Measurements from ENCODE around the gene PRDX2.

The PRDX2 gene

DNA sequence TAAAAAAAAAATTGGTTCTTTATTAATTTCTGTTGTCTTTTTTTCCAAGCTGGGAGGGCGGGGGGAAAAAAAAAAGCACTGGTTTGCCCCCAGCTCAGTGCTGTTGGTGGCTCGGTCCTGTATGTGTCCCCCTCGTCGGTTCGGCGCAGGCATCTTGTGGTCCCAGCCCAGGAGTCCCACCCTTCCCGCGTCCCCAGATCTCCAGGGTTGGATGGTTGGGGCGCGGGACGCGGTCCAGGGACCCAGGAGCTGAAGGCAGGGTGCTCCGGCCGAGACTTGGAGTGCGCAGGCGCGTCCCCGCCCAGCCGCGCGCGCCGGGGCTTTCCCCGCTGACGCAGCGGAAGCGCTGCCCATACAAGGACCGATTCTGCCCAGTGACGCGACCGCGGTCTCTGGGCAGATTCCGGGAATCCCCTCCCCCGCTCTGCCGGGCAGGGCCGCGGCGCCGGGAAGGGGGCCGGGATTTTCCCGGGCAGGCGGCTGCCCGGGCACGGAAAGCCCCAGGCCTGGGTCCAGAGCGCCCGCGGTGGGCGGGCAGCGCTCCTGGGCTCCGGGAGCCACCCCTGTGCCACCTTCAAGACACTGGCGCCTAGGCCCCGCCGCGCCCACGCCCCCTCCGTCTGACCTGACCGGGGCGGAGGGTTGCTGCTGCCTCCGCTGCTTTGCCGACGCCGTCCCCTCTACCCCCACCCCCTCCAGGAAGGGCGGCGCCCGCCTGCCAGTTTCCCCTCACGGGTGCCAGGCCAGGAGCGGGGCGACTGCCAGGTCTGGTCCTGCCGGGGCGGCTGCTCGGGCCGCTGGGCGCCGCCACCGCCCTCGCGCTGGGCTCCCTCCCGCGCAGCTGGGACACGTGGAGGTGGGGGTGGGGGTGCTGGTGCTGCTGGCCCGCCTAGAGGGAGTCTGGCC is 8.1 kb downstream of the PRDX2 start:
- FAIRE-seq: peak; percentile 86
- peak; percentile 89 for DNase-seq (ENCODE audit: extremely low spot score, insufficient read length, low read depth)

DNA sequence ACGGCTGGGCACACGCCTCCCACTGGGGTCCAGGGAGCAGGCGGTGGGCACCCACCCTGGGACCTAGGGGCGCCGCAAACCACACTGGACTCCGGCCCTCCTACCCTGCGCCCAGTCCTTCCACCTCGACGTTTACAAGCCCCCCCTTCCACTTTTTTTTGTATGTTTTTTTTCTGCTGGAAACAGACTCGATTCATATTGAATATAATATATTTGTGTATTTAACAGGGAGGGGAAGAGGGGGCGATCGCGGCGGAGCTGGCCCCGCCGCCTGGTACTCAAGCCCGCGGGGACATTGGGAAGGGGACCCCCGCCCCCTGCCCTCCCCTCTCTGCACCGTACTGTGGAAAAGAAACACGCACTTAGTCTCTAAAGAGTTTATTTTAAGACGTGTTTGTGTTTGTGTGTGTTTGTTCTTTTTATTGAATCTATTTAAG is 8.7 kb downstream of the PRDX2 start:
- DNase-seq (ENCODE audit: extremely low spot score, insufficient read length, low read depth): no peak
- no peak for FAIRE-seq

DNA sequence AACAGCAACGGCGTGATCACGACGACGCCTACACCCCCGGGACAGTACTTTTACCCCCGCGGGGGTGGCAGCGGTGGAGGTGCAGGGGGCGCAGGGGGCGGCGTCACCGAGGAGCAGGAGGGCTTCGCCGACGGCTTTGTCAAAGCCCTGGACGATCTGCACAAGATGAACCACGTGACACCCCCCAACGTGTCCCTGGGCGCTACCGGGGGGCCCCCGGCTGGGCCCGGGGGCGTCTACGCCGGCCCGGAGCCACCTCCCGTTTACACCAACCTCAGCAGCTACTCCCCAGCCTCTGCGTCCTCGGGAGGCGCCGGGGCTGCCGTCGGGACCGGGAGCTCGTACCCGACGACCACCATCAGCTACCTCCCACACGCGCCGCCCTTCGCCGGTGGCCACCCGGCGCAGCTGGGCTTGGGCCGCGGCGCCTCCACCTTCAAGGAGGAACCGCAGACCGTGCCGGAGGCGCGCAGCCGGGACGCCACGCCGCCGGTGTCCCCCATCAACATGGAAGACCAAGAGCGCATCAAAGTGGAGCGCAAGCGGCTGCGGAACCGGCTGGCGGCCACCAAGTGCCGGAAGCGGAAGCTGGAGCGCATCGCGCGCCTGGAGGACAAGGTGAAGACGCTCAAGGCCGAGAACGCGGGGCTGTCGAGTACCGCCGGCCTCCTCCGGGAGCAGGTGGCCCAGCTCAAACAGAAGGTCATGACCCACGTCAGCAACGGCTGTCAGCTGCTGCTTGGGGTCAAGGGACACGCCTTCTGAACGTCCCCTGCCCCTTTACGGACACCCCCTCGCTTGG is 9.3 kb downstream of the PRDX2 start:
- DNase-seq (ENCODE audit: extremely low spot score, insufficient read length, low read depth): no peak

DNA sequence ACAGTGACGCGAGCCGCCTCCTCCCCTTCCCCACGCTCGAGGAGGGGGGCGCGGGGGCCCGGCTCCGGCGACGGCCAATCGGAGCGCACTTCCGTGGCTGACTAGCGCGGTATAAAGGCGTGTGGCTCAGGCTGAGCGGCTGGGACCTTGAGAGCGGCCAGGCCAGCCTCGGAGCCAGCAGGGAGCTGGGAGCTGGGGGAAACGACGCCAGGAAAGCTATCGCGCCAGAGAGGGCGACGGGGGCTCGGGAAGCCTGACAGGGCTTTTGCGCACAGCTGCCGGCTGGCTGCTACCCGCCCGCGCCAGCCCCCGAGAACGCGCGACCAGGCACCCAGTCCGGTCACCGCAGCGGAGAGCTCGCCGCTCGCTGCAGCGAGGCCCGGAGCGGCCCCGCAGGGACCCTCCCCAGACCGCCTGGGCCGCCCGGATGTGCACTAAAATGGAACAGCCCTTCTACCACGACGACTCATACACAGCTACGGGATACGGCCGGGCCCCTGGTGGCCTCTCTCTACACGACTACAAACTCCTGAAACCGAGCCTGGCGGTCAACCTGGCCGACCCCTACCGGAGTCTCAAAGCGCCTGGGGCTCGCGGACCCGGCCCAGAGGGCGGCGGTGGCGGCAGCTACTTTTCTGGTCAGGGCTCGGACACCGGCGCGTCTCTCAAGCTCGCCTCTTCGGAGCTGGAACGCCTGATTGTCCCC is 10.1 kb downstream of the PRDX2 start, which contains the start of gene JUNB:
JUNB (plus strand) TSS at position 142 of the 706 bp plus-strand sequence; CDS start at position 428, 286 bp downstream.
- FAIRE-seq: peak; percentile 88

More for the DNA sequence above, 9.3 kb downstream of the PRDX2 start:
- FAIRE-seq: peak; percentile 50

DNA sequence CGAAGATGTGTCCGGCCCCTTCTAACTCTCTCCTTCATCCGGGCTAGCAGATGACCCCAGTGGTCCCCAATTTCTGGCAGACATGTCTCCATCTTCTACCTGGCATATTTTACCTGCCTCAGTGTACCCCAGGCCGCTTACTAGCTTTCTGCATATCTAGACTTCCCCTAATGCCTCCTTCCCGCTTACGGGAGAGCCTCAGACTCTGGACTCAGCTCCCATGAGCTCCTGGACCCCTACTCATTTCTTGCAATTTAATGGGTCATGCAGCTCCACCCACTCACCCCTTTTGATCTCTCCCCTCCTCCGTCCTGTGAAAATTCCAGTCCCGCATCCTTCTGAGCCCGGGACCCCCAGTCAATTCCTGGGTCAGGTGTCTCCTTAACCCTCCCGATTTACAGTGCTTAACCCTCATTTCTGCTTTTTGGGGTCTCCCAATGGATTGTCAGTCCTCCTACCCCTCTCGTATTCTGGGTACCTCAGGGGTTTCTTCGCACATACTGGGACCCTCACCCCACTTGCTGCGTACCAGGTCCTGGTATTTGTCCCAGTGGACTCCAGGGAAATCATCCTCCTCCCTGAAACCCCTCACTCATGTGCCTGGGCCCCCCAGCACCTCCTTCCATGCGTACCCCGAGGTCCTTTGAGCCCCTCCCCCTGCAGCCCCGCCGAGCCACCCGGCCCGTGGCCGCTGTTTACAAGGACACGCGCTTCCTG is 10.8 kb downstream of the PRDX2 start:
- FAIRE-seq (no peak), DNase-seq (ENCODE audit: extremely low spot score, insufficient read length, low read depth) (no peak)

More for the DNA sequence above, 10.1 kb downstream of the PRDX2 start, which contains the start of gene JUNB:
- DNase-seq (ENCODE audit: extremely low spot score, insufficient read length, low read depth): no peak

DNA sequence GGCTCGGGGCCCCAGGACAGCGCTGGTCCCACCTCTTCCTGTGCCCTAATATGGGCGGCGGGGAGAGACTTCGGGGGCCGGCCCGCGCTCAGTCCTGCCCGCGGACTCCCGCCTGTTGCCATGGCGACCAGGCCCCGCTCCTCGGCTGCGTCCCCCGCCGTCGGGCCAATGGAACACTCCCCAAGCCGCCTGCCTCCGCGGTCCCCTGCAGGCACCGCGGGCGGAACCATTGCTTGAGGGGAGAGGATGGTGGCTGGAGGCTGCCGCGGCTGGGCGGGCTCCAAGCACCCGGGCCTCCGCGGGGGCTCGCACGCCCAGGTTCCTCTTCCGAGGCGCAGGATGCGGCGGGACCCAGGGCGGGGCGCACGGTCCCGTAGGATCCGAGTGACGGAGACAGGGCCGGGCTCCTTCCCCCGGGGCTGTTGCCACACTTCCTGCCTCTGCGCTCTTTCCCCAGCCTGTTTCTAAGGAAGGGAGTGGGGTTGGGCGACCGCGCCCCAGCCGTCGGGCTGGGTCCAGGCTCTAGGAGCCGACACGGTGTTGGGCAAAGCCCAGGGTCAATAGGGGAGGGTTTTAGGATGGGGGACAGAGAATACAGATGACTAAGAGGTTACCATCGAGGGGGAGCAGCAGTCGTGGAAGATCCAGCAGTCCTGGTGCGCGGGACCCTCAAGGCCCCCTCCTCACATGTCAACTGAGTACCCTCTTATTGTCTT is 11.5 kb downstream of the PRDX2 start:
- peak; percentile 80 for DNase-seq (ENCODE audit: extremely low spot score, insufficient read length, low read depth)
- FAIRE-seq: peak; percentile 80

DNA sequence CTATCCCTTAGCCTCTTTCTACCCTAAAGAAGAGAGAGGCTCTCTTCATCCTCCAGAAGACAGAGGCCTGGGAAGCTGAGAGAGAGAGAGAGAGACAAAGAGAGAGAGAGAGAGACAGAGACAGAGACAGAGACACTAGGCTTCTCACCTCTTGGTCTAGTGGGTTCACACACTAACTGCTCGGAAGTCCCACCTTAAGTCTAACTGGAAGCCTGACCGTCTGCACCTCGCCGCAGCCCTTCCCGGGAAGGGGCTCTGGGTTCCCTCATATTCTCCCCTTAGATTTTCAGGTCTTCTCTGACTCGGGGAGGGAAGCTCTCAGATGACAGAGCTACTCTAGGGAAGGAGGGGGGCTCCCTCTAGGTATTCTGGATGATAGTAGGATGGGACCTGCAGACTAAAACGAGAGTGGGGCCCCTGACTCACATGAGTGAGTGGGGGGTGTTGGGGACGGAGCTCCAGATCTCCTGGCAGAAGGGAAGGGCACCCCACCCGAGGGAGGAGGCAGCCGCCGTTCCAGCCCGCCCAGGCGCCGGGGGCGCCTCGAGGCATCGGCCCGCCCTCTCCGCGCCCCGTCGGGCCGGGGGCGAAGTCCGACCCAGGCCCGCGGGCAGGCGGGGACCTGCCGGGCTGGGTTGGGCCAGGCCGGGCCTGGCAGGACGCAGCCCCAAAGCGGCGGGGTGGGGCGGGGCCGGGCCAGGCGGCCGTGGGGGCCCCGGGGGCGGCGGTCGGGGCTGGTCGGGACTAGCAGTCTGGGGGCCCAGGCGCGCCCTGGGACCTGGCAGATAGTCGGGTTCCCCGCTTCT is 12.3 kb downstream of the PRDX2 start:
- FAIRE-seq (no peak), DNase-seq (ENCODE audit: extremely low spot score, insufficient read length, low read depth) (no peak)

DNA sequence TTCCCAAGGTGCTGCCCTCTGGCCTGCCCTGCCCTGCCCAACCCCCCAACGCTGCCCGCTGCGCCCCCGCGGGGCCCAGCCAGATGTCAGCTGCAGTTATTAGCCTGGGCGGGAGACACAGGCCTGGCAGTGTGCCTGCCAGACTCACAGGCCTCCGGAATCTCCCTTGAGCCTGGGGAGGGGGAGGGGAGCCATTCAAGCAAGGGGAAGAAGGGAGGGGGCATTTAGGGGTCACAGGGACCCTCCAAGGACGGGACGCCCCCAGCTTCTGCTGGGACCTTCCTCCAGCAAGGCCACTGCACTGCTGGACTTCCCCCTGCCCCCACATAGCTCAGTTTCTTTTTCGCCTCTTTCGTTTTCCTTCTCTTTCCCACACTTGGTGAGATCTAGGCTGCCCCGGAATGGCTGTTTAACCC is 12.9 kb downstream of the PRDX2 start:
- DNase-seq (ENCODE audit: extremely low spot score, insufficient read length, low read depth) (no peak), FAIRE-seq (peak; percentile 81)

DNA sequence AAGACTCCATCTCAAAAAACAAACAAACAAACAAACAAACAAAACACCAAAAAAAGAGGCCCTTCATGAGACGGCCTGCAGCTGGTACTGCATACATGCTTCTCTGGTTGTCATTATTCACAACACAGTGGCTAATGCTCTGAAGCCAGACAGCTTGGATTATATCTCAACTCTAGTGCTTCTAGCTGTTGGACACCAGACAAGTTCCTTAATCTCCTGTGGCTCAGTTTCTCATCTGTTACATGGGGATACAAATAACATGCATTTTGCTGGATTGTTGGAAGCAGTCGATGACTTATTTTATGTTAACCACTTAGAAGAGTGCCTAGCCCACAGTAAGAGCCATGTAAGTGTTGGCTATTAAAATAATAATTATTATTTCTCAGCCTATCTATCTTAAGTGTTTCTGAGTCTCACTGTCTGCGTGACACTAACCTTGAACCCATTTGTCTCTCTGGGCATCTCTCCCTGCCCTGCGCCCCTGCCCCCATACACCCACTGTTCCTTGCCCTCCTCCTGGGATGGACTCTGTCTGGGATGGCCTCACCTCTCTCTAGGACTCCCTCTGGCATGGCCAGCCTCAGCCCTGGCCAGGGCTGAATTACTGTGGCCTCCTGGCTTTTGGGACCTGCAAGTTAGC is 13.4 kb downstream of the PRDX2 start:
- FAIRE-seq (no peak), DNase-seq (ENCODE audit: extremely low spot score, insufficient read length, low read depth) (no peak)

DNA sequence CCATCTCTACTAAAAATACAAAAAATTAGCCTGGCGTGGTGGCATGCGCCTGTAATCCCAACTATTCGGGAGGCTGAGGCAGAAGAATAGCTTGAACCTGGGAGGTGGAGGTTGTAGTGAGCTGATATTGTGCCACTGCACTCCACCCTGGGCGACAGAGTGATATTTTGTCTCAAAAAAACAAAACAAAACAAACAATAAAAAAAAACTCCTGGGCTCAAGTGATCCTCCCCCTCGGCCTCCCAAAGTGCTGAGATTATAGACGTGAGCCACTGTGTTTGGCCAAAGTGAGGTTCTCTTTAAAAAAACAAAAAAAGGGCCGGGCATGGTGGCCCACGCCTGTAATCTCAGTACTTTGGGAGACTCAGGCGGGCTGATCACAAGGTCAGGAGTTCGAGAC is 14.1 kb downstream of the PRDX2 start:
- FAIRE-seq: no peak
- DNase-seq (ENCODE audit: extremely low spot score, insufficient read length, low read depth): no peak

DNA sequence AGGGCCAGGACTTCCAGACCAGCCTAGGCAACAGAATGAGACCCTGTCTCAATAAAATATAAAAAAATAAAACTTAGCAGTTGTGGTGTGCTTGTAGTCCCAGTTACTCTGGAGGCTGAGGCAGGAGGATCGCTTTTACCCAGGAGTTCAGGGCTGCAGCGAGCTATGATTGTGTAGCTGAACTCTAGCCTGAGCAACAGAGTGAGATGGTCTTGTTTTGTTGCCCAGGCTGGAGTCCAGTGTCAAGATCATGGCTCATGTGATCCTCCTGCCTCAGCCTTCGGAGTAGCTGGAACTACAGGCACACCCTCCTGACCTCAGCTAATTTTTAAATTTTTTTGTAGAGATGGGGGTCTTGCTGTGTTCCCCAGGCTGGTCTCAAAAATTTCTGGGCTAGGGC is 14.6 kb downstream of the PRDX2 start:
- DNase-seq (ENCODE audit: extremely low spot score, insufficient read length, low read depth): no peak
- FAIRE-seq: no peak

DNA sequence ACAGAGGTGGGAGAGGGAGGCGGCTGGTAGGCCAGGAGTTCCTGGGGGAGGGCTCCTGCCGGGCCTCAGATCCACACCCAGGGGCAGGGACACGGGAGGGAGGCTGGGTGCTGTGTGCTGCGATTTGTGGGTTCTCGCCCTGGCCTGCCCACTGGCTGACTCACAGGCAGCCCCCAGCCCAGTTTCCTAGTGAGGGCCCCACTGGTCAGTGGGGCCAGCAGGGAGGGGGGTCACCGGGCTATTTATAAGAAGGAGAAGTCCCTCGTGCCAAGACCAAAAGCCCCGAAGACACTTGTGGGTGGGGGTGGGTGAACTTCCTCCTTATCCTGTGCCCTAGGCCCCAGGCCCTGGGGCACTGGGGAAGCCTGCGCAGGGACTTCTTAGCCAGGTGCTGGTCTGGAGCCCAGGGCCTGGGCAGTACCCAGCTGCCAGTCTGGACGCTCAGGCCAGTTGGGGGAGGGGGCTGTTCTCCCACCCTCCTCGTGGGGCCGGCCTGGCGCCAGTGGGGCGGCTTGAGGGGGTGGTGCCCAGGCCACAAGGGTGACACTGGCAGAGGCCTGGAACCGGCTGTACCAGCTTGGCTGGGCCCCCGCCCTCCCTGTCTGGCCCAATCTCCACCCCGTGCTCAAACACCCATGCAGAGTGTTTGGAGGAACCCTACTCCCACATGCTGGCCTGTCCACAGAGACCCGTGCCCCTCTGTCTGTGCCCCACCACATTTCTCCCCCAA is 15.3 kb downstream of the PRDX2 start:
- no peak for FAIRE-seq

DNA sequence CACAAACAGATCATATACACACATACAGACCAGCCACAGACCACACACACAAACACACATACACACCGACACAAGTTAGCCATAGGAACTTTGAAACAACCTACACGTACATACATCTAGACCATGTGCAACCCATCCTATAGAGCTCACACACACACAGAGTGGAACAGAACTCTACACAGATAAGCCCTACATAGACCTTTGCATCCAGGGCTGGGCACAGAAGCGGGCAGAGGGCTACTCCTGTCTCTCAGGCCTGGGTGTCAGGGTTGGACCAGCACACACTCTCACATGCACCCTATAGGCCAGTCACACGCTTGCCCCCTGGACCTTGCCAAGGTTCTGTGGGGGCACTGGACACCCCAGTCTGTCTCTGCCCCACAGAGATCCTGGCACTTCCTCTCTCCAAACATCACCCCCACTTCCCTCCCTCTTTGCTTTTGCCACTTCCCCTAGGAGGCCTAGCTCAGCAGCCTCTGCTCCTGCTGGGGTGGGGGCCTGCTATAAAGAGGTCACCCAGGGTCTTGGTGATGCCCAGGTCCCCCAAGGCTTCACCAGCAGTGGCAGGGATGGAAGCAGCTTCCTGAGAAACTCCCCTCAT is 16.1 kb downstream of the PRDX2 start:
- DNase-seq (ENCODE audit: extremely low spot score, insufficient read length, low read depth): no peak
- FAIRE-seq: no peak

More for the DNA sequence above, 15.3 kb downstream of the PRDX2 start:
- DNase-seq (ENCODE audit: extremely low spot score, insufficient read length, low read depth): no peak

DNA sequence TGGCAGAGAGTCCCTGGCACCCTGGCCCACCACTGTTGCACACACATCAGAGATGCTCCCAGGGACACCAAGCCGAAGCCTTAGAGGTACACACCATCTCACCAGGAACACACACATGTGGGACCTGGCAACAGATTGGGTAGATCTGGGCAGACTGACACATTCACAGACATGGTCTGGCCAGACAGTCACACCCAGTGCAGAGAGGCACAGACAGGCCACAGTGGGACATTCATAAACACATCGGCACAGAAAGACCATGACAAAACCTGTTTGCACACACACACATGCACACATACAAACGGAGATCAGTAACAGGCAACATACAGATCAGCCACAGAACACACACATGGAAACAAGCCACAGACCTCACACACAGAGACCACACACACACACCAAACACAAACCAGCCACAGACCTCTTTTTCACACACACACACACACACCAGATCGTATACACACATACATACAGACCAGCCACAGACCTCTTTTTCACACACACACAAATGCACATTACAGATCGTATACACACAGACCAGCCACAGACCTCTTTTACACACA is 16.6 kb downstream of the PRDX2 start:
- DNase-seq (ENCODE audit: extremely low spot score, insufficient read length, low read depth) (no peak), FAIRE-seq (peak; percentile 52)

DNA sequence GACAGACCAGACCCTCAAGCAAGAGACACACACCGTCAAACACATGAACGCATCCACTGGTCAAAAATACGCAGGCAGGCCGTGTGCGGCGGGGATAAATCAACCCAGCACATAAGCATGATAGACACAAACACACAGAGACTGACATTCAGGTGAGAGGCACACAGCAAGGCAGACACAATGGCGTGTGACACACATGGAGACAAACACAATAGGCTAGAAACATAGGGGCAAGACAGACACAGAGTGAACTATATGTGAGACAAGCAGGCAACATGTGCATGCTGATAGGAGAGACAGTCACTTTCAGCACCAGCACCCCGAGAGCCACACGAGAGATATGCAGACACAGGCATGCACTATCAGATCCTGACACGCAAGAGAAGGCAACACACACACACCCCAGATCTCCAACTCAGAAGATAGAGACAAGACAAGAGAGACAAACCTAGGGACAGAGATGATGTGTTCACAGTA is 17.2 kb downstream of the PRDX2 start:
- FAIRE-seq (no peak), DNase-seq (ENCODE audit: extremely low spot score, insufficient read length, low read depth) (no peak)

DNA sequence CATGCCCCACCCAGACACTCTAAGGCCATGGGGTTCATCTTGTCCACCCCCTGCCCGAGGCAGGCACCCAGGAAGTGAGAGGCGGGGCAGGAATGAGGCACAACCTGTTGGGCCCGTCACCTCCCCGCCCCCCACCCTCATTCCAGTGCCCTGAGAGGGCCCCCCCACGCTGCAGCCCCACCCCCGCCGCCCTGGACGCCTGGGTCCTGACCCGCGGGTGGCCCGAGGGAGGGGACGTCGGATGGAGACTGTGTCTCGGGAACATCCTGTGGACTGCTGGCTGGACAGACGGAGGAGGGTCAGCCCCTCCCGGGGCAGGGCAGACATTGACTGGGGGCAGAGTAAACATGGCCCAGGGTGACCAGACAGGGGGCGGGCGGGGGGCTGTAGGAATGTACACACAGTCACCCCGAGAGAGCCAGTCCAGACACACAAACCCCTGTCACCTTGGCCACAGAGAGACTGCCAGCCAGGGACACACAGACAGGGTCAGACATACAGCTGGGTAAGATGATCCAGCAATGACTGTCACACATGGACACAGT is 17.7 kb downstream of the PRDX2 start:
- FAIRE-seq: no peak
- no peak for DNase-seq (ENCODE audit: extremely low spot score, insufficient read length, low read depth)
